ENCODE data around the gene RNF225. TPM values are rescaled to one million over a fixed set of nuclear protein-coding genes. Genes with fewer than 3 reads are reported as not detected.

The RNF225 gene
- total and polyA plus RNA-seq, 9 of the 15 experiments (the other 6 are each of a cell fraction or from before 2014, with no cell fraction given) = 0.33 TPM; not detected in 8

DNA sequence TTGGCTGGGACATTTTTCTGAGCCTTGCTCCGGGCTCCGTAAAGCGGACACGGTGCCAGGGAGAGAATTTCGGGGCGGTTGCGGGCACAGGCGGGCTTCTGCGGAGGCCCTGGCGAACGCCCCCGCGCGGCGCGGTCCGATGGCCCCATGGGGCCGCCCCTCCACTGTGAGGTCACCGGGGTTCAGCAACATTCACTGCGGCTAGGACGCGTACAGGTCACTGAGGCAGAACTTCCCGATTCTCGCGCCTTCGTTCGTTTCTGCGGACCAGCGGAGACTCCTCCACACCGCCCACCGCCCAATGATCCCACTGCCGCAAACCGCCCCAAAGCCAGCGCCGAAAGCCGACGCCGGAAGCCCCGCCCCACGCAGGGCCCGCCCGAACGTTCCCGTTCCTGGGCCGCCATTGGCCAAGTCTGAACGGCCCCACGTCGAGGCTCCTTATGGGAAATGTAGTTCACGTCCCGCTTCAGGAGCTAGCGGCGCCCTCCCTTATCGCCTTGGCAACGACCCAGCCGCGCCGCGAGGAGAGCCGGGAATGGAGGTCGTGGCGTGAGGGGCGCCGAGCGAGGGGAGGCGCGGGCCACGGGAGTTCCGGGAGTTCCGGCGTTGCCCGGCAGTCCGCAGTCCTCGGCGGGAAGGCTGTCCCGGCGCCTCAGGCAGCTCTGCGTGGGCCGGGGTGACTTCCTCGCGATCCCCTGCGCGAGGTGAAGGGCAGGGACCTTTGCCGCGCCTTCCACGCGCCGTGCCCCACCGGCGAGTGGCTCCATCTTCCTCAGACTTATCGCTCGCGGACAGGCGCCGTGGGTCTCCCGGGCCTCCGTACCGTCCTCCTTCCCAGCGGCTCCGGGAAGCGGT is 12.9 kb downstream of the RNF225 start, which contains the start of gene ZNF584 (continued):
- TF ChIP-seq SLC30A9 (CRISPR knock-in tag; IDR thresholded peaks at IDR 0.05) (no peak), HNRNPH1 (optimal IDR thresholded peaks at IDR 0.05; ENCODE audit: low read depth, low read length) (no peak), POLR2A (conservative IDR thresholded peaks at IDR 0.05) (peak; percentile 96), SMARCA5 (IDR thresholded peaks at IDR 0.05) (no peak), ZBTB2 (IDR thresholded peaks at IDR 0.05) (peak; percentile 89), TCF7 (IDR thresholded peaks at IDR 0.05; ENCODE audit: borderline replicate concordance) (0 out of 2 replicates have a peak, but pooled peaks have one; percentile 10), CBFA2T3 (IDR thresholded peaks at IDR 0.05) (no peak), SMAD2 (IDR thresholded peaks at IDR 0.05; ENCODE audit: low read depth, low read length) (no peak), MYBL2 (IDR thresholded peaks at IDR 0.05; ENCODE audit: low read depth) (no peak), MYBL2 (CRISPR knock-in tag; IDR thresholded peaks at IDR 0.05; ENCODE audit: borderline replicate concordance) (no peak), ARNT (IDR thresholded peaks at IDR 0.05) (no peak), PCBP1 (IDR thresholded peaks at IDR 0.05; ENCODE audit: low read depth, low read length, poor library complexity, severe bottlenecking) (peak; percentile 87), ZNF584 (CRISPR knock-in tag; IDR thresholded peaks at IDR 0.05; ENCODE audit: low read depth) (no peak), ILK (tag; IDR thresholded peaks at IDR 0.05; ENCODE audit: borderline replicate concordance, low read depth) (no peak), RBM22 (IDR thresholded peaks at IDR 0.05; ENCODE audit: low read depth, low read length, poor library complexity, severe bottlenecking) (peak; percentile 89), ZNF197 (CRISPR knock-in tag; IDR thresholded peaks at IDR 0.05; ENCODE audit: low read depth) (no peak), TAL1 (IDR thresholded peaks at IDR 0.05) (no peak), ZNF280A (IDR thresholded peaks at IDR 0.05; ENCODE audit: low read depth, partially characterized antibody) (no peak)
- TF ChIP-seq, protein P1, sequence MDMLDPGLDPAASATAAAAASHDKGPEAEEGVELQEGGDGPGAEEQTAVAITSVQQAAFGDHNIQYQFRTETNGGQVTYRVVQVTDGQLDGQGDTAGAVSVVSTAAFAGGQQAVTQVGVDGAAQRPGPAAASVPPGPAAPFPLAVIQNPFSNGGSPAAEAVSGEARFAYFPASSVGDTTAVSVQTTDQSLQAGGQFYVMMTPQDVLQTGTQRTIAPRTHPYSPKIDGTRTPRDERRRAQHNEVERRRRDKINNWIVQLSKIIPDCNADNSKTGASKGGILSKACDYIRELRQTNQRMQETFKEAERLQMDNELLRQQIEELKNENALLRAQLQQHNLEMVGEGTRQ (CRISPR knock-in tag; IDR thresholded peaks at IDR 0.05) = no peak
- TF ChIP-seq, protein P2, sequence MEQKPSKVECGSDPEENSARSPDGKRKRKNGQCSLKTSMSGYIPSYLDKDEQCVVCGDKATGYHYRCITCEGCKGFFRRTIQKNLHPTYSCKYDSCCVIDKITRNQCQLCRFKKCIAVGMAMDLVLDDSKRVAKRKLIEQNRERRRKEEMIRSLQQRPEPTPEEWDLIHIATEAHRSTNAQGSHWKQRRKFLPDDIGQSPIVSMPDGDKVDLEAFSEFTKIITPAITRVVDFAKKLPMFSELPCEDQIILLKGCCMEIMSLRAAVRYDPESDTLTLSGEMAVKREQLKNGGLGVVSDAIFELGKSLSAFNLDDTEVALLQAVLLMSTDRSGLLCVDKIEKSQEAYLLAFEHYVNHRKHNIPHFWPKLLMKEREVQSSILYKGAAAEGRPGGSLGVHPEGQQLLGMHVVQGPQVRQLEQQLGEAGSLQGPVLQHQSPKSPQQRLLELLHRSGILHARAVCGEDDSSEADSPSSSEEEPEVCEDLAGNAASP (IDR thresholded peaks at IDR 0.05) = no peak
